ENCODE results near the gene TIMP2.

The TIMP2 gene

GRCh38 chr17:78933959-78934568 is 8.9 kb upstream of the TIMP2 start:
- H3K9ac ChIP-seq (ENCODE audit: low read depth in 1 of 2, low read length in 2 of 2): no peak overlapping the region
- peaks cover 15 to 16% of the 10 kb centered on the region in 2 donors for H3K4me1 ChIP-seq (ENCODE audit: control insufficient read depth in 1 of 2, insufficient read depth in 2 of 2, low read length in 2 of 2)
- H3K4me3 ChIP-seq (ENCODE audit: low read depth in 1 of 2, low read length in 2 of 2): peak overlapping the region; percentile 10 to 19
- peaks cover 0 to 2% of the 10 kb centered on the region in 2 donors for H3K27me3 ChIP-seq (ENCODE audit: control insufficient read depth in 1 of 2, insufficient read depth in 2 of 2, low read length in 2 of 2)
- peak overlapping the region; percentile 67 for H3K27ac ChIP-seq (ENCODE audit: low read depth, low read length)
- no peaks in the 10 kb centered on the region for H3K9me3 ChIP-seq (ENCODE audit: control insufficient read depth in 1 of 2, low read length in 2 of 2)
- no peaks in the 10 kb centered on the region for H3K36me3 ChIP-seq (ENCODE audit: control insufficient read depth in 1 of 2, insufficient read depth in 2 of 2, low read length in 2 of 2)

GRCh38 chr17:78933025-78933958 is 8.1 kb upstream of the TIMP2 start:
- H3K36me3 ChIP-seq (ENCODE audit: control insufficient read depth in 1 of 2, insufficient read depth in 2 of 2, low read length in 2 of 2): no peaks in the 10 kb centered on the region
- H3K4me3 ChIP-seq (ENCODE audit: low read depth in 1 of 2, low read length in 2 of 2): no peak overlapping the region
- peaks cover 0 to 2% of the 10 kb centered on the region in 2 donors for H3K27me3 ChIP-seq (ENCODE audit: control insufficient read depth in 1 of 2, insufficient read depth in 2 of 2, low read length in 2 of 2)
- H3K9ac ChIP-seq (ENCODE audit: low read depth in 1 of 2, low read length in 2 of 2): peak overlapping the region in 1 of 2 donors; percentile 5
- no peaks in the 10 kb centered on the region for H3K9me3 ChIP-seq (ENCODE audit: control insufficient read depth in 1 of 2, low read length in 2 of 2)
- peak overlapping the region; percentile 67 for H3K27ac ChIP-seq (ENCODE audit: low read depth, low read length)
- peaks cover 15 to 16% of the 10 kb centered on the region in 2 donors for H3K4me1 ChIP-seq (ENCODE audit: control insufficient read depth in 1 of 2, insufficient read depth in 2 of 2, low read length in 2 of 2)

DNA sequence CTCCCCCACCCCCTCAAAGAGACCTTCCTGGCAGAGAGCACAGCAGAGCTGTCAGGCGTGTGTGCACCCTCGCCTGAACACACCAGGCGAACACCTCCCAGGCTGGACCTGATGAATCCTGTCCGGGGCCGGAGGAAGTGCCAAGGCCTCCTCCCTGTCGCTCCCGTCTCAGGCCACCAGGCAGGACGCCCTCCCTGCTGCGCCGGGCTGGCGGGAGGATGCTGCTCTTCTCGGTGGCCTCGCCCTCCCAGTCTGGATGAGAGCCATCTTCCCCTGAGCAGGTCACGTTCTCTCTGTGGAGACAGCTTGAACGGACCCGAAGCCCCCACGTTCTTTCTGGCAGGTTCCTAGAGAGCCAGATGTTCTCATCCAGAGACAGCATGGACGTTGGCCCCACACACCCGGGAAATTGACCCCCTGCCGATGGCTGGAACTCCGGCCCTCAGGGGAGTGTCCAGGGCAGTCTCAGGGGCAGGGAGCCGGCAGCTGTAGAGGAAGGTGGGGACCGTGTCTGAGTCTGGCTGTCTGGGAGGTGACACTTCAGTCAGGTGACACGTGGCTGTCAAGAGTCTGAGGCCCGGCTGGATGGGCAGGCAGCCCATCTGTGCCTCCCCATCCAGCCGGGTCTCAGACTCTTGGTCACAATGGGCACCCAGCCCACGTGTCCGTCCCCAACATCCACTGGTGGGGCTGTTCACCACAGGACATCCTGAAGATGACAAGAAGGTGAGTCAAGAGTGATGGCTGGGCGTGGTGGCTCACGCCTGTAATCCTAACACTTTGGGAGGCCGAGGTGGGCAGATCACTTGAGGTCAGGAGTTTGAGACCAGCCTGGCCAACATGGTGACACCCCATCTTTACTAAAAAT is 5.0 kb upstream of the TIMP2 start:
- peaks cover 0 to 2% of the 10 kb centered on the region in 2 donors for H3K27me3 ChIP-seq (ENCODE audit: control insufficient read depth in 1 of 2, insufficient read depth in 2 of 2, low read length in 2 of 2)
- no peaks in the 10 kb centered on the region for H3K9me3 ChIP-seq (ENCODE audit: control insufficient read depth in 1 of 2, low read length in 2 of 2)
- H3K4me3 ChIP-seq (ENCODE audit: low read depth in 1 of 2, low read length in 2 of 2): no peak overlapping the region
- H3K9ac ChIP-seq (ENCODE audit: low read depth in 1 of 2, low read length in 2 of 2): no peak overlapping the region
- H3K4me1 ChIP-seq (ENCODE audit: control insufficient read depth in 1 of 2, insufficient read depth in 2 of 2, low read length in 2 of 2): peaks cover 16 to 18% of the 10 kb centered on the region in 2 donors
- no peak overlapping the region for H3K27ac ChIP-seq (ENCODE audit: low read depth, low read length)
- H3K36me3 ChIP-seq (ENCODE audit: control insufficient read depth in 1 of 2, insufficient read depth in 2 of 2, low read length in 2 of 2): no peaks in the 10 kb centered on the region

GRCh38 chr17:78925662-78926555 is 722 bp upstream of the TIMP2 start:
- H3K4me3 ChIP-seq (ENCODE audit: low read depth in 1 of 2, low read length in 2 of 2): peak overlapping the region; percentile 15 to 48
- peaks cover 0 to 2% of the 10 kb centered on the region in 2 donors for H3K27me3 ChIP-seq (ENCODE audit: control insufficient read depth in 1 of 2, insufficient read depth in 2 of 2, low read length in 2 of 2)
- H3K4me1 ChIP-seq (ENCODE audit: control insufficient read depth in 1 of 2, insufficient read depth in 2 of 2, low read length in 2 of 2): peaks cover 14 to 17% of the 10 kb centered on the region in 2 donors
- peak overlapping the region in 1 of 2 donors; percentile 57 for H3K9ac ChIP-seq (ENCODE audit: low read depth in 1 of 2, low read length in 2 of 2)
- H3K9me3 ChIP-seq (ENCODE audit: control insufficient read depth in 1 of 2, low read length in 2 of 2): no peaks in the 10 kb centered on the region
- peak overlapping the region; percentile 85 for H3K27ac ChIP-seq (ENCODE audit: low read depth, low read length)
- no peaks in the 10 kb centered on the region for H3K36me3 ChIP-seq (ENCODE audit: control insufficient read depth in 1 of 2, insufficient read depth in 2 of 2, low read length in 2 of 2)

- H3K27ac ChIP-seq (ENCODE audit: low read depth, low read length): peak overlapping the region; percentile 62
- no peaks in the 10 kb centered on the region for H3K9me3 ChIP-seq (ENCODE audit: control insufficient read depth in 1 of 2, low read length in 2 of 2)
- no peaks in the 10 kb centered on the region for H3K36me3 ChIP-seq (ENCODE audit: control insufficient read depth in 1 of 2, insufficient read depth in 2 of 2, low read length in 2 of 2)
- peaks cover 0 to under 1% of the 10 kb centered on the region in 2 donors for H3K27me3 ChIP-seq (ENCODE audit: control insufficient read depth in 1 of 2, insufficient read depth in 2 of 2, low read length in 2 of 2)
- peak overlapping the region; percentile 55 to 59 for H3K9ac ChIP-seq (ENCODE audit: low read depth in 1 of 2, low read length in 2 of 2)
- peak overlapping the region; percentile 66 to 84 for H3K4me3 ChIP-seq (ENCODE audit: low read depth in 1 of 2, low read length in 2 of 2)
- H3K4me1 ChIP-seq (ENCODE audit: control insufficient read depth in 1 of 2, insufficient read depth in 2 of 2, low read length in 2 of 2): peaks cover 14 to 21% of the 10 kb centered on the region in 2 donors
Observed at GRCh38 chr17:78924481-78925151, 571 bp downstream of the TIMP2 start.

DNA sequence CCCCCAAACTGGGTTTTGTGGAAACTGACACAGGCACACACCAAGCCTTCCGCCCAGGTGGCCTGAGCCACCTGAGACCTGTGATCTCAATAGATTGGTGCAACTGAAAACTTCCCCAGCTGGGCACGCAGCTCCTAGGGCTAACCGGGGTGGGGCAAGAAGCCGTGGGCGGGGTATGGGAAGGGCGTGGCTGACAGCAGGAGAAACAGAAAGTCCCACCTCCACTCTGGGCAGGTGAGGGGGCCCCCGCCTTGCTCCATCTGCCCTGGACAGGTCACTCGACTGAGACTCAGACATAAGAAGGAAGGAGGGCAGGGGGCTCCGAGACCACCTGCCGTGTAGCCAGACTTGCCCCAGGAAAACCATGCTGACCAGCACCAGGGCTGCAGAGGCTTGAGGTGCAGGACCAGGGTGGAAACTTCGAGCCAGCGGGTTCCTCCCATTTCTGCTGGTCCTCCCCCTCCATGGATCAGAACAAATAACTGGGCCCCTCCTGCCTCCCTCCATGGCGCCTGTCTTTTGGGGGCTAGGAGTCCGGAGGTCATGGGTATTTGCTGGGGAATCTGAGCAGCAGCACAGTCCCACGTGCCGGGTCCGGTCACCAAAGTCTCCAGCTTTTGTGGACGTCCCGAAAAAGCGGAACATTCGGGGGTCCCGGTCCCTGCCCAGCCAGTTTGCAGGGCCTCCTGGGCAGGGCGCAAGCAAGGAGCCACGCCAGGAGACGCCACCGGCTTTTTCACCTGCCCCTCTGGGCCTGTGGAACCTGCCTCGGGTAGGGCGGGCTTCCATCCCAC is 1.3 kb downstream of the TIMP2 start:
- Histone ChIP-seq H3K9me3 (ENCODE audit: control insufficient read depth in 1 of 2, low read length in 2 of 2) (no peaks in the 10 kb centered on the region), H3K9ac (ENCODE audit: low read depth in 1 of 2, low read length in 2 of 2) (peak overlapping the region; percentile 55 to 59), H3K27ac (ENCODE audit: low read depth, low read length) (peak overlapping the region; percentile 62)

DNA sequence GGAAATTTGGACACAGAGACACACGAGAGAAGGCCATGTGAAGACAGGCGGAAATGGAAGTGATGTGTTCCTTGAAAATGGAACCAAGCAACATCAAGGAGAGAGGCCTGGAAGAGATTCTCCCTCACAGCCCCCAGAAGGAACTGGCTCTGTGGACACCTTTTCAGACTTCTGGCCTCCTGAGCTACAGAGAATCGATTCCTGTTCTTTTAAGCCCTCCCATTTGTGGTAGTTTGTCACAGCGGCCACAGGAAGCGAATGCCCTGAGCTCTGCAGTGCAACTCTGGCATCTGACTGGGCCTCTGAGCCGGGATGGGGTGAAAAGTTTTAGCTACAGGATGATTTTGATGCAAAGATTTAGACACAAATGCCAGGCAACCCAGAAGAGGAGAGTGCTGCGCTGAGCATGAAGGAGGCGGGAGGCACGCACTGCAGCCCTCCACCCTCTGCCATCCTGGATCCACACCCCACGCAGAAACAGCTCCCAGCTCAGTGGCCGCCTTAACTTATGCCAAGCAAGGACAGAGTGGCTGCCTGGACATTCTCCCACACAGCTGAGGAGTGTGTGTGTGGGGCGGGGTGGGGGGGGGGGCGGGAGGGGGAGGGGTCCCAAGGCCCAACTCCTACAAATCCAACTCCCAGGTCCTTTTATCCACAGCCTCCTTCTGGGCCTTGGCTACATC is 2.2 kb downstream of the TIMP2 start:
- Histone ChIP-seq H3K27ac (ENCODE audit: low read depth, low read length) (no peak overlapping the region), H3K4me3 (ENCODE audit: low read depth in 1 of 2, low read length in 2 of 2) (peak overlapping the region; percentile 66 to 84), H3K9me3 (ENCODE audit: control insufficient read depth in 1 of 2, low read length in 2 of 2) (no peaks in the 10 kb centered on the region), H3K9ac (ENCODE audit: low read depth in 1 of 2, low read length in 2 of 2) (peak overlapping the region; percentile 32 to 59), H3K36me3 (ENCODE audit: control insufficient read depth in 1 of 2, insufficient read depth in 2 of 2, low read length in 2 of 2) (no peaks in the 10 kb centered on the region), H3K4me1 (ENCODE audit: control insufficient read depth in 1 of 2, insufficient read depth in 2 of 2, low read length in 2 of 2) (peaks cover 14 to 21% of the 10 kb centered on the region in 2 donors), H3K27me3 (ENCODE audit: control insufficient read depth in 1 of 2, insufficient read depth in 2 of 2, low read length in 2 of 2) (no peaks in the 10 kb centered on the region)

More for the DNA sequence above, 1.3 kb downstream of the TIMP2 start:
- H3K27me3 ChIP-seq (ENCODE audit: control insufficient read depth in 1 of 2, insufficient read depth in 2 of 2, low read length in 2 of 2): no peaks in the 10 kb centered on the region
- H3K36me3 ChIP-seq (ENCODE audit: control insufficient read depth in 1 of 2, insufficient read depth in 2 of 2, low read length in 2 of 2): no peaks in the 10 kb centered on the region
- H3K4me1 ChIP-seq (ENCODE audit: control insufficient read depth in 1 of 2, insufficient read depth in 2 of 2, low read length in 2 of 2): peaks cover 14 to 21% of the 10 kb centered on the region in 2 donors
- peak overlapping the region; percentile 66 to 84 for H3K4me3 ChIP-seq (ENCODE audit: low read depth in 1 of 2, low read length in 2 of 2)

GRCh38 chr17:78921437-78921971 is 3.7 kb downstream of the TIMP2 start:
- no peaks in the 10 kb centered on the region for H3K9me3 ChIP-seq (ENCODE audit: control insufficient read depth in 1 of 2, low read length in 2 of 2)
- H3K4me3 ChIP-seq (ENCODE audit: low read depth in 1 of 2, low read length in 2 of 2): no peak overlapping the region
- no peak overlapping the region for H3K27ac ChIP-seq (ENCODE audit: low read depth, low read length)
- H3K36me3 ChIP-seq (ENCODE audit: control insufficient read depth in 1 of 2, insufficient read depth in 2 of 2, low read length in 2 of 2): no peaks in the 10 kb centered on the region
- H3K27me3 ChIP-seq (ENCODE audit: control insufficient read depth in 1 of 2, insufficient read depth in 2 of 2, low read length in 2 of 2): no peaks in the 10 kb centered on the region
- H3K4me1 ChIP-seq (ENCODE audit: control insufficient read depth in 1 of 2, insufficient read depth in 2 of 2, low read length in 2 of 2): peaks cover 17 to 21% of the 10 kb centered on the region in 2 donors
- no peak overlapping the region for H3K9ac ChIP-seq (ENCODE audit: low read depth in 1 of 2, low read length in 2 of 2)
